Astrocyte (in vitro differentiated cells and primary cell): ENCODE measurements around the gene ISCU. TPM values are rescaled to one million over a fixed set of nuclear protein-coding genes. Genes with fewer than 3 reads are reported as not detected.

Experiments
- DNase-seq: peaks from one replicate; pipeline ENCODE4 v3.0.0-alpha.2; 2010; ENCODE audit warnings: low read depth
- FAIRE-seq: peaks from 2 replicates; lab custom pipeline; 2011; peaks lifted over from hg19 to GRCh38; lab: Jason Lieb, UNC
- H2AFZ ChIP-seq: 2 replicates; pipeline ENCODE4 v1.6.0; 2012; ENCODE audit warnings: low read depth, low read length, inconsistent platforms
- H3K27ac ChIP-seq: 2 replicates; pipeline ENCODE4 v1.5.1; 2011; ENCODE audit warnings: low read depth, low read length, inconsistent platforms
- H3K27me3 ChIP-seq: 2 replicates; pipeline ENCODE4 v1.6.0; 2011; ENCODE audit warnings: low read length, inconsistent platforms; ENCODE audit not compliant: insufficient read depth
- H3K36me3 ChIP-seq: 2 replicates; pipeline ENCODE4 v1.5.1; 2011; ENCODE audit warnings: low read length, inconsistent platforms; ENCODE audit not compliant: insufficient read depth
- H3K4me1 ChIP-seq: 2 replicates; pipeline ENCODE4 v1.5.1; 2011; ENCODE audit warnings: low read length, inconsistent platforms; ENCODE audit not compliant: insufficient read depth
- H3K4me2 ChIP-seq: 2 replicates; pipeline ENCODE4 v1.6.0; 2012; ENCODE audit warnings: low read length, inconsistent platforms
- H3K4me3 ChIP-seq: 2 replicates; pipeline ENCODE4 v1.5.1; 2011; ENCODE audit warnings: low read depth, mild to moderate bottlenecking, low read length, inconsistent platforms; ENCODE audit not compliant: insufficient read depth
- H3K79me2 ChIP-seq: 2 replicates; pipeline ENCODE4 v1.6.0; 2012; ENCODE audit warnings: mild to moderate bottlenecking, low read length, inconsistent platforms; ENCODE audit not compliant: insufficient read depth
- H3K9ac ChIP-seq: 2 replicates; pipeline ENCODE4 v1.6.0; 2012; ENCODE audit warnings: mild to moderate bottlenecking, low read length, inconsistent platforms
- H3K9me3 ChIP-seq: 2 replicates; pipeline ENCODE4 v1.5.1; 2012; ENCODE audit warnings: low read depth, mild to moderate bottlenecking, low read length, inconsistent platforms; ENCODE audit not compliant: insufficient read depth
- H4K20me1 ChIP-seq: 2 replicates; pipeline ENCODE4 v1.6.0; 2012; ENCODE audit warnings: low read length, inconsistent platforms; ENCODE audit not compliant: insufficient read depth
- H3K27ac Mint-ChIP-seq: one replicate; pipeline ENCODE4 v1.8.0; 2021; ENCODE audit warnings: mild to moderate bottlenecking, mixed read lengths; ENCODE audit not compliant: unreplicated experiment
- H3K27me3 Mint-ChIP-seq: one replicate; pipeline ENCODE4 v1.8.0; 2021; ENCODE audit warnings: low read depth, mixed read lengths; ENCODE audit not compliant: unreplicated experiment
- H3K36me3 Mint-ChIP-seq: one replicate; pipeline ENCODE4 v1.8.0; 2021; ENCODE audit warnings: low read depth, mixed read lengths; ENCODE audit not compliant: unreplicated experiment
- H3K4me1 Mint-ChIP-seq: one replicate; pipeline ENCODE4 v1.8.0; 2021; ENCODE audit warnings: low read depth, mixed read lengths; ENCODE audit not compliant: unreplicated experiment
- H3K4me3 Mint-ChIP-seq: one replicate; pipeline ENCODE4 v1.8.0; 2021; ENCODE audit warnings: mild to moderate bottlenecking, moderate library complexity, mixed read lengths; ENCODE audit not compliant: unreplicated experiment
- H3K9me3 Mint-ChIP-seq: one replicate; pipeline ENCODE4 v1.8.0; 2021; ENCODE audit warnings: mild to moderate bottlenecking, mixed read lengths; ENCODE audit not compliant: unreplicated experiment
- EZH2 ChIP-seq: IDR thresholded peaks from 2 replicates; pipeline ENCODE4 v1.6.1; 2012; ENCODE audit warnings: mild to moderate bottlenecking, low read length, inconsistent platforms; ENCODE audit not compliant: insufficient read depth
- total RNA-seq: library from RNA; stranded (reverse); gene quantifications from 2 replicates; pipeline ENCODE4 v1.2.1, GENCODE V29; 2021
- TF ChIP-seq, protein P1 (sequence below): IDR thresholded peaks from 2 replicates; pipeline ENCODE4 v1.5.1; 2011; ENCODE audit warnings: low read depth, mild to moderate bottlenecking, inconsistent platforms, low read length, moderate library complexity; ENCODE audit not compliant: insufficient read depth

The ISCU gene
- total RNA-seq, 1 donor from 2014 or later: 124 TPM

DNA sequence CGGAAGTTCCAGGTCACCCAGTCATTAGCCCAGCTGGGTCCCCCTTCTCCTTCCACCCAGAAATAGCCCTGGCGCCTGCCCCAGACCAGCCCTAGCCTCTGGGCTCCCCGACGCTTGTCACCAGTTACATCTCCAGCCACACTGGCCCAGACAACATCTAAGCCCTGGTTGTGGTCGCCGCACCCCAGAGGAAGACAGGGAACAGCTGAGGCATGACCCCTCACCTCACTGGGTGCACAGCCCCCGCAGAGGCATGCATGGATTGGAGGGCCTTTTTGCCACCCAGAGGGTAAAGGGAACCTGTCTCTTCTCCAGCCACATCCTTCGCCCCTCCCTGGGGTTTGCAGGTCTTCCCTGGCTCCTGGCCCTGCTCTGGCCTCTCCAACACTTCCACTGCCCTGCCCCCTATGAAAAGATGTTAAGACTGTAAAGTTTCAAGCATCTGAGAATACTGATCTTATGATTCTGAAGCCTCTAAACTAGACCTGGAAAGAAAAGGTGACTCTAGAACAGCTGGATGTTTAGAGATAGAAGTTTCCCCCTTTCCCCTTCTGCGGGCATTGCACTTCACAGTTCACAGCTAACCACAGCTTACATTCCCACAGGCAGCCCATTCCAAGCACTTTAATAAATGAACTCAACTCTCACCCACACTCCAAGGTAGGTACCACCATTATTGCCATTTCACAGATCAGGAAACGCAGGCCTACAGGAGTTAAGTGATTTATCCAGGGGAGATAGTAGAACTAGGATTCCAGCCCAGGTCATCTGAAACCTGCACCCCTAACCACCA lies 20.8 kb downstream of the ISCU start:
- no peaks in the 10 kb centered on the region for H3K4me1 ChIP-seq
- H3K27ac ChIP-seq: no peak overlapping the region
- Mint-ChIP-seq H3K9me3 (peaks cover 3% of the 10 kb centered on the region), H3K36me3 (no peaks in the 10 kb centered on the region), H3K27ac (peak overlapping the region; percentile 49), H3K27me3 (no peaks in the 10 kb centered on the region), H3K4me1 (peaks cover 29% of the 10 kb centered on the region), H3K4me3 (no peak overlapping the region)
- no peaks in the 10 kb centered on the region for H4K20me1 ChIP-seq
- TF ChIP-seq EZH2: no peak
- TF ChIP-seq, protein P1, sequence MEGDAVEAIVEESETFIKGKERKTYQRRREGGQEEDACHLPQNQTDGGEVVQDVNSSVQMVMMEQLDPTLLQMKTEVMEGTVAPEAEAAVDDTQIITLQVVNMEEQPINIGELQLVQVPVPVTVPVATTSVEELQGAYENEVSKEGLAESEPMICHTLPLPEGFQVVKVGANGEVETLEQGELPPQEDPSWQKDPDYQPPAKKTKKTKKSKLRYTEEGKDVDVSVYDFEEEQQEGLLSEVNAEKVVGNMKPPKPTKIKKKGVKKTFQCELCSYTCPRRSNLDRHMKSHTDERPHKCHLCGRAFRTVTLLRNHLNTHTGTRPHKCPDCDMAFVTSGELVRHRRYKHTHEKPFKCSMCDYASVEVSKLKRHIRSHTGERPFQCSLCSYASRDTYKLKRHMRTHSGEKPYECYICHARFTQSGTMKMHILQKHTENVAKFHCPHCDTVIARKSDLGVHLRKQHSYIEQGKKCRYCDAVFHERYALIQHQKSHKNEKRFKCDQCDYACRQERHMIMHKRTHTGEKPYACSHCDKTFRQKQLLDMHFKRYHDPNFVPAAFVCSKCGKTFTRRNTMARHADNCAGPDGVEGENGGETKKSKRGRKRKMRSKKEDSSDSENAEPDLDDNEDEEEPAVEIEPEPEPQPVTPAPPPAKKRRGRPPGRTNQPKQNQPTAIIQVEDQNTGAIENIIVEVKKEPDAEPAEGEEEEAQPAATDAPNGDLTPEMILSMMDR: no peak
- H3K9me3 ChIP-seq: no peaks in the 10 kb centered on the region
- no peaks in the 10 kb centered on the region for H3K36me3 ChIP-seq
- H3K79me2 ChIP-seq: no peaks in the 10 kb centered on the region
- no peak overlapping the region for H2AFZ ChIP-seq
- H3K9ac ChIP-seq: no peak overlapping the region
- H3K4me2 ChIP-seq: no peak overlapping the region
- H3K4me3 ChIP-seq: no peak overlapping the region
- DNase-seq (no peak), FAIRE-seq (no peak)
- no peaks in the 10 kb centered on the region for H3K27me3 ChIP-seq

DNA sequence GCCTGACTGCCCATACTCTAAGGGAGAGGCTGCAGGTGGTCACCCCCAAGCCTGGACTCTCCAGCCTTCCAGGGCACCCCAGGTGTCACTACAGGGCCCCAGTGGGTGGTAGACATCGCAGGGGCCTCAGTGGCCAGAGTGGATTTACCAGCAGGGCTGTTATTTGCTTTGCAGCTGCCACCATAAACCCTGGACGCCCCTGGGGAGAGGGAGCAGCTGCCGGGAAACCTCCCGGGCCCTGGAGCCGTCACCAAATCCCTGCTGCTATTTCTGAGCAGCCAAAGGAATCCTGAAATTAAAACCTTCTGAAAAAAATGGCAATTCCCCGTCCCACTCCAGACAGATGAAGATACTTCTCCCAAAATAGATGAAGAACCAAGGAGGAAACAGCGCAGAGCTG lies 21.6 kb downstream of the ISCU start:
- DNase-seq: no peak
- no peak overlapping the region for H3K27ac ChIP-seq
- Mint-ChIP-seq H3K4me1 (peaks cover 29% of the 10 kb centered on the region), H3K9me3 (peaks cover 1% of the 10 kb centered on the region), H3K27me3 (no peaks in the 10 kb centered on the region), H3K27ac (no peak overlapping the region), H3K4me3 (no peak overlapping the region), H3K36me3 (no peaks in the 10 kb centered on the region)
- no peak for FAIRE-seq
- no peak overlapping the region for H3K9ac ChIP-seq
- H3K4me3 ChIP-seq: no peak overlapping the region
- no peak overlapping the region for H3K4me2 ChIP-seq
- H3K27me3 ChIP-seq: no peaks in the 10 kb centered on the region
- H3K9me3 ChIP-seq: no peaks in the 10 kb centered on the region
- no peak overlapping the region for H2AFZ ChIP-seq
- H4K20me1 ChIP-seq: no peaks in the 10 kb centered on the region
- no peaks in the 10 kb centered on the region for H3K4me1 ChIP-seq
- no peaks in the 10 kb centered on the region for H3K36me3 ChIP-seq
- TF ChIP-seq, protein P1: no peak
- TF ChIP-seq EZH2: no peak
- H3K79me2 ChIP-seq: no peaks in the 10 kb centered on the region

DNA sequence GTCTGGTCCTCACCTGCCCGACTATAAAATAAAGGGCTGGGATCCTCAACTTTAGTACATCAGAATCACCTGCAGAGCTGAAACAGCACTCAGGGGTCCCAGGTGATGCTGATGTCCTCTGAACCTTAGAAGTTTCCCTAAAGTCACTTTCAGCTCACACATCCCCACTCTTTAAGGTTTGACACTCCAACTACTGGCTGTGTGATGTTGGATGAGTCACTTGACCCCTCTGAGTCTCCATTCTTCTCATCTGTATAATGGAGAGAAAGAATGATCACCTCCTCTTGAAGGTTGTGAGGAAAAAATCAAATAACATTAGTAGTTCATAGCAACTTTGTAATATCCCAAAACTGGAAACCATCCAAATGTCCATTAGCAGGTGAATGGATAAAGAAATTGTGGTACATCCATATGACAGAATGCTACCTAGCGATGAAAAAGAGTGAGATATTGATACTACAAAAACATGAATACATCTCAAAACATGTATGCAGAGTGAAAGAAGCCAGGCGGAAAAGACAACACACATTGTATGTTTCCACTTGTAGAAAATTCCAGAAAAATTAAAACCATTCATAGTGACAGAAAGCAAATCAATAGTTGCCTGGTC lies 22.2 kb downstream of the ISCU start:
- Histone ChIP-seq H3K79me2 (no peaks in the 10 kb centered on the region), H2AFZ (no peak overlapping the region), H3K9ac (no peak overlapping the region), H3K27ac (no peak overlapping the region), H3K4me2 (no peak overlapping the region), H3K27me3 (no peaks in the 10 kb centered on the region), H3K36me3 (no peaks in the 10 kb centered on the region), H3K4me1 (no peaks in the 10 kb centered on the region), H3K9me3 (no peaks in the 10 kb centered on the region), H4K20me1 (no peaks in the 10 kb centered on the region), H3K4me3 (no peak overlapping the region)
- DNase-seq (no peak), FAIRE-seq (no peak)
- Mint-ChIP-seq H3K4me3 (no peak overlapping the region), H3K4me1 (peaks cover 27% of the 10 kb centered on the region), H3K9me3 (no peaks in the 10 kb centered on the region), H3K27me3 (no peaks in the 10 kb centered on the region), H3K36me3 (no peaks in the 10 kb centered on the region), H3K27ac (no peak overlapping the region)
- TF ChIP-seq, protein P1: no peak
- TF ChIP-seq EZH2: no peak
